ENCODE data around the gene LEPR.
A peak's percentile ranks its signal among the peaks of the same experiment; 100 is the strongest.
"Not testable (repeated sequence)": the region's sequence is repeated elsewhere in the genome, so short reads cannot be mapped to it uniquely, and the experiment has no call there.

The LEPR gene, protein sequence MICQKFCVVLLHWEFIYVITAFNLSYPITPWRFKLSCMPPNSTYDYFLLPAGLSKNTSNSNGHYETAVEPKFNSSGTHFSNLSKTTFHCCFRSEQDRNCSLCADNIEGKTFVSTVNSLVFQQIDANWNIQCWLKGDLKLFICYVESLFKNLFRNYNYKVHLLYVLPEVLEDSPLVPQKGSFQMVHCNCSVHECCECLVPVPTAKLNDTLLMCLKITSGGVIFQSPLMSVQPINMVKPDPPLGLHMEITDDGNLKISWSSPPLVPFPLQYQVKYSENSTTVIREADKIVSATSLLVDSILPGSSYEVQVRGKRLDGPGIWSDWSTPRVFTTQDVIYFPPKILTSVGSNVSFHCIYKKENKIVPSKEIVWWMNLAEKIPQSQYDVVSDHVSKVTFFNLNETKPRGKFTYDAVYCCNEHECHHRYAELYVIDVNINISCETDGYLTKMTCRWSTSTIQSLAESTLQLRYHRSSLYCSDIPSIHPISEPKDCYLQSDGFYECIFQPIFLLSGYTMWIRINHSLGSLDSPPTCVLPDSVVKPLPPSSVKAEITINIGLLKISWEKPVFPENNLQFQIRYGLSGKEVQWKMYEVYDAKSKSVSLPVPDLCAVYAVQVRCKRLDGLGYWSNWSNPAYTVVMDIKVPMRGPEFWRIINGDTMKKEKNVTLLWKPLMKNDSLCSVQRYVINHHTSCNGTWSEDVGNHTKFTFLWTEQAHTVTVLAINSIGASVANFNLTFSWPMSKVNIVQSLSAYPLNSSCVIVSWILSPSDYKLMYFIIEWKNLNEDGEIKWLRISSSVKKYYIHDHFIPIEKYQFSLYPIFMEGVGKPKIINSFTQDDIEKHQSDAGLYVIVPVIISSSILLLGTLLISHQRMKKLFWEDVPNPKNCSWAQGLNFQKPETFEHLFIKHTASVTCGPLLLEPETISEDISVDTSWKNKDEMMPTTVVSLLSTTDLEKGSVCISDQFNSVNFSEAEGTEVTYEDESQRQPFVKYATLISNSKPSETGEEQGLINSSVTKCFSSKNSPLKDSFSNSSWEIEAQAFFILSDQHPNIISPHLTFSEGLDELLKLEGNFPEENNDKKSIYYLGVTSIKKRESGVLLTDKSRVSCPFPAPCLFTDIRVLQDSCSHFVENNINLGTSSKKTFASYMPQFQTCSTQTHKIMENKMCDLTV

DNA sequence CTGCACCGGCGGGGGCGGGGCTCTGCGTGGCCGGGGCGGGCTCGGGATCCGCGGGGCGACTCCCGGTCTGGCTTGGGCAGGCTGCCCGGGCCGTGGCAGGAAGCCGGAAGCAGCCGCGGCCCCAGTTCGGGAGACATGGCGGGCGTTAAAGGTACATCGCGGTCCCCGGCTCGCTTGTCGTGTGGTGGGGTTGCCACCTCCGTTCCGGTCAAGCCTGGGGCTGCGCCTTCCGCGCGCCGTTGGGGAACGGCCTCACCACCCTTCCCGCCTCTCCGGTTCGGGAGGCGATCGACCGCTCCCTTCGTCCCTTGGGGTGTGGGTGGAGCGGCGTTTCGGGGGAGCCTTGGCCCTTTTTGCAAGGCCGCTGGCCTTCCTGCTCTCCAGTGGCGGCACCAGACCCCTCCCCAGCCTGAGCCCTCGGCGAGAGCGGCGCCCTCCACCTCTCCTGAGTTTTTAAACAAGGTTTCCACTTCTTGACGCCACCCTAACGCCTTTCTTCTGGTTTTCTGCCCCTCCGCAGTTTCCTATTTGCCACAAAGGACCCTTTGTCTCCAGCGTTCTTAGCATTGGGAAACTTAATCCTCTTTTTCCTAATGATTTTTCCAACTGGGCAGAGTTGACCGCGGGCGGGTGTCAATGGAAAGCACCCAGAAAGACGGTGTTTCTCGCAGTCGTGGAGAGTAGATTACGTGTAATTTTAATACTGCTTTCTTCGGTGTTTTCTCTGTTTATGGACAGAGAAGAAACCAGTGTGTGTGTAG, at the start of gene LEPR, which contains the start of gene LEPROT:
TSS of gene LEPR (plus strand) at position 79 of the 761 bp plus-strand sequence. CDS start 144,898 bp downstream, outside the sequence.
TSS of gene LEPROT (plus strand) at position 79 of the 761 bp plus-strand sequence. CDS start at position 136, 57 bp downstream.
- Mint-ChIP-seq H3K36me3 (ENCODE audit: low read depth) (peaks cover 13% of the 10 kb centered on the region), H3K27ac (peak within 1 kb of the TSS; percentile 86)

DNA sequence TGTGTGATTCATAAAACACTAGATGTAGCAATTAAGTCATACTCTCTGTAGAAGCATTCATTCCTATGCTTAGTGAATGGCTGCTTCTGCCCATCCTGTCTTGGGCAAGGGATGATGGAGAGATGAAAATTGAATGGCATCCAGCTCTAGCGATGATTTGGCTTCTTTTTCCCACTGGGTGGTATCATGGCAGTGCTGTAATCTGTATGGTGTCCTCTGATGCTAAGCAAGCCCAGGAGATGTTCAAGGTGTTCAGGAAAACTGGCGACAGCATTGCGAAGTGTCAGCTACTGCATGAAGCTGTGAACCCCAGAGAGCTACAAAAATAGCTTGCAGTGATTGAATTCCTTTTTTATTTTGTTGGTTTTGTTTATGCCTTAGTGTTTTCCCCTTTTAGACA, 48.9 kb upstream of the LEPR start:
- H3K27me3 Mint-ChIP-seq (ENCODE audit: low read depth): no peaks in the 10 kb centered on the region
- no peak overlapping the region for H3K27ac Mint-ChIP-seq
- H3K4me1 Mint-ChIP-seq (ENCODE audit: low read depth): peaks cover 2% of the 10 kb centered on the region
- no peaks in the 10 kb centered on the region for H3K9me3 Mint-ChIP-seq
- H3K36me3 Mint-ChIP-seq (ENCODE audit: low read depth): peaks cover 7% of the 10 kb centered on the region
- H3K4me3 Mint-ChIP-seq: no peak overlapping the region

More for the DNA sequence above, at the start of gene LEPR, which contains the start of gene LEPROT:
- Mint-ChIP-seq H3K4me3 (no peak within 1 kb of the TSS), H3K4me1 (ENCODE audit: low read depth) (peaks cover 29% of the 10 kb centered on the region), H3K9me3 (no peaks in the 10 kb centered on the region), H3K27me3 (ENCODE audit: low read depth) (peaks cover 6% of the 10 kb centered on the region)

DNA sequence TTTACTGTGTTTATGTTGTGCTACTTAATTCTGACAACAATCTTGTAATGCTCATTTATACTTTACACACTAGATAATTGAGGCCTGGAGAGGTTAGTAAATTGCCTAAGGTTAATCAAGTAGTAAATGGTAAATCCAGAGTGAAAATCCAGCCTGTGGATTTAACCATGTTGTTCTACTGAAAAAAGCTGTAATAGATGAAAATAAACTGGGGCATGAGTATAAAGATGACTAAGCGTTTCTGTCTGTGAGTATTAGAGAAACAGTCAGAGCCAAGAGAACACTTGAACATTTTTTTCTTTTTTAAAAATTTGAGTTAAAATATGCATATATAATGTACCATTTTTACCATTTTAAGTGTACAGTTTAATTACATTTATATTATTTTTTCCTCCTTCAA, 47.9 kb upstream of the LEPR start:
- Mint-ChIP-seq H3K27ac (no peak overlapping the region), H3K27me3 (ENCODE audit: low read depth) (no peaks in the 10 kb centered on the region)

DNA sequence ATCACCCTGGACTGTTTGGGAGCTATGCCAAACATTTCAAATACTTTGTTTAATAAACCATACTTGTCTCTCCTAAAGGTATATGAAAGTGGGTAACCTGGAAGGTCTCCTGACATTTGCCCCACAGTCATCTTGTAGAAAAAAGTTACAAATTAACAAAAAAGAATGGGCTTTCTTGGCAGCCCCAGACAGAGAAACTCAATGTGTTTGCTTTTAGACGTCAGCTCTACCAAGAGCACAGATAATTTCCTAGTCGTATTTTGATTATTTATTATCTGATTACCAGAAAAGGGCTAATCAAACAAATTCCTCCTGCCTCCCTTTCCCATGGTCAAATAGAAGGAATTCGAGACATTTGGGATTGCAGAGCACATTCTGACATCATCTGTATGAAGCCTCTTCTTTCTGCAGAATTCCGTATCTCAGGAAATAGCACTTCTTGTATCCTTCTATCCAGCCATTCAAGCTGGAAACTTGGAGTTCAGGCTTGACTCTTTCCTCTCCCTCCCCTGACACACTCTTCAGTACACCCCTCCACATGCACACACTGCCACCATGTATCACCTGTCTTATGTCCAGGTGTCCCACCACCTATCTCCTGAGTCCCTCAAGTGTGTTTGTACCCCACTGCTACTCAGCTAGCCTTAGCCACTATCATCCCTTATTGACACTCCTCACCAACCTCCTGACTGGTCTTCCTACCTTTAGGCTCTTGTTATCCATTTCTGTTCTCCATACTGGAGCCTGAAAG, 42.8 kb upstream of the LEPR start:
- H3K9me3 Mint-ChIP-seq: peaks cover 7% of the 10 kb centered on the region
- no peak overlapping the region for H3K4me3 Mint-ChIP-seq
- H3K27ac Mint-ChIP-seq: no peak overlapping the region
- peaks cover 20% of the 10 kb centered on the region for H3K36me3 Mint-ChIP-seq (ENCODE audit: low read depth)
- peaks cover 5% of the 10 kb centered on the region for H3K27me3 Mint-ChIP-seq (ENCODE audit: low read depth)
- peaks cover 3% of the 10 kb centered on the region for H3K4me1 Mint-ChIP-seq (ENCODE audit: low read depth)

More for the DNA sequence above, 47.9 kb upstream of the LEPR start:
- Mint-ChIP-seq H3K9me3 (no peaks in the 10 kb centered on the region), H3K36me3 (ENCODE audit: low read depth) (peaks cover 7% of the 10 kb centered on the region), H3K4me3 (no peak overlapping the region), H3K4me1 (ENCODE audit: low read depth) (peaks cover 2% of the 10 kb centered on the region)

DNA sequence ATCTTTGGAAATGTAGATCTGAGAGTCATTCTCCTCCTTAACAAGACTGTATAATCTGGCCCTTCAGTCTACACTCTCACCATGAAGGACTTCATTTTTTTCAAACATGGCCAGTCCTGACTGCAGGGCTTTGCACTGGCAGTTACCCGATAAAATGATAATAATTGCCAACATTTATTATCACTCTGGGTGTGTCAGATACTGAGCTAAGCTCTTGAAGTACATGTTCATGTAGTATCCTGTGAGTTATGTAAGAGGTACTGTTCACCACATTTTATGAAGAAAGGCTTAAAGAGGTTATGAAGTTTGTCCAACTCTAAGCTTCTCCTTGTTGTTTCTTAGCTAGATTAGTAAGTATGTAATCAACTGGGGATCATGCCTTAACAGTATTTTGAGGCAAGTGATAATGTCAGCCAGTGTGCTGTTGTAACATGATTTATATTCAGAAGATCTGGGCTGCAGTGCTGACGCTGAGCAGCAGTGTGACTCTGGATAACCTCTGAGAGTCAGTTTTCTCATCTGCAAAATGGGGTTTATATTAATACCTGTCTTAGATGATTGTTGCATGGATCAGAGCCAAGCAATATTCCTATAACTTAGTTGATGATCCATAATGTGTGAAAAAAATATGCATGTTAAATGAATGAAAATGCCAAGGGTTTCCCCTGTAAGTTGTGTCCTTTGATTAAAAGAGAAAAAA, 42.1 kb upstream of the LEPR start:
- Mint-ChIP-seq H3K9me3 (peaks cover 9% of the 10 kb centered on the region), H3K36me3 (ENCODE audit: low read depth) (peaks cover 21% of the 10 kb centered on the region)

DNA sequence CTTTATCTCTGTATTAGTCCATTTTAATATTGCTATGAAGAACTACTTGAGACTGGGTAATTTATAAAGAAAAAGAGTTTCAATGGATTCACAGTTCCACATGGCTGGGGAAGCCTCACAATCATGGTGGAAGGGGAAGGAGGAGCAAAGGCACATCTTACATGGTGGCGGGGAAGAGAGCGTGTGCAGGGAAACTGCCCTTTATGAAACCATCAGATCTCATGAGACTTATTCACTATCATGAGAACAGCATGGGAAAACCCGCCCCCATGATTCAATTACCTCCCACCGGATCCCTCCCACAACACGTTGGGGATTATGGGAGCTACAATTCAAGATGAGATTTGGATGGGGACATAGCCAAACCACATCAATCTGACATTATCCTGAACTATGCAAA, 36.0 kb upstream of the LEPR start:
- Mint-ChIP-seq H3K4me1 (ENCODE audit: low read depth) (peaks cover 11% of the 10 kb centered on the region), H3K9me3 (peaks cover 16% of the 10 kb centered on the region), H3K36me3 (ENCODE audit: low read depth) (peaks cover 34% of the 10 kb centered on the region)
- not testable (repeated sequence) for H3K27ac Mint-ChIP-seq; H3K4me3 Mint-ChIP-seq; H3K27me3 Mint-ChIP-seq (ENCODE audit: low read depth)

More for the DNA sequence above, 42.1 kb upstream of the LEPR start:
- Mint-ChIP-seq H3K4me3 (no peak overlapping the region), H3K27ac (no peak overlapping the region), H3K4me1 (ENCODE audit: low read depth) (peaks cover 3% of the 10 kb centered on the region), H3K27me3 (ENCODE audit: low read depth) (peaks cover 7% of the 10 kb centered on the region)

DNA sequence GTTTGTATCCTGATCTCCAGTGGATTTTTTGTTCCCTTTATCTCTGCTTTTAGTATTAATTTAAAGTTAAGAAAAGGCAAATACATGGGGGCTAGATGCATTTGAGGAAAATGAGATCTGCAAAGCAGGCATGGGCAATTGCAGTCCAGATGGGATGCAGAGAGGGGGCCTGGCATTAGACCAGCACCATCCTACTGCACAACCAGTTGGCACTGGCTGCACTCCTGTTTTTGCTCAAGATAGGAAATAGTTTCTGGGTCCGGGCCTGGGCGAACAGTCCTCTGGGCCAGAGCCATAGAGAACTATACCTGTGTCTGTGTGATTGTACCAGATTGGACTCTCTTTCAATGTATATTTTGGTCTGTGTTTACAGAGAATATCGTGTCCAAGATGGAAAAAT, 34.0 kb upstream of the LEPR start:
- Mint-ChIP-seq H3K4me3 (no peak overlapping the region), H3K4me1 (ENCODE audit: low read depth) (peaks cover 23% of the 10 kb centered on the region), H3K36me3 (ENCODE audit: low read depth) (peaks cover 34% of the 10 kb centered on the region), H3K9me3 (peaks cover 11% of the 10 kb centered on the region), H3K27me3 (ENCODE audit: low read depth) (peaks cover 7% of the 10 kb centered on the region), H3K27ac (no peak overlapping the region)

DNA sequence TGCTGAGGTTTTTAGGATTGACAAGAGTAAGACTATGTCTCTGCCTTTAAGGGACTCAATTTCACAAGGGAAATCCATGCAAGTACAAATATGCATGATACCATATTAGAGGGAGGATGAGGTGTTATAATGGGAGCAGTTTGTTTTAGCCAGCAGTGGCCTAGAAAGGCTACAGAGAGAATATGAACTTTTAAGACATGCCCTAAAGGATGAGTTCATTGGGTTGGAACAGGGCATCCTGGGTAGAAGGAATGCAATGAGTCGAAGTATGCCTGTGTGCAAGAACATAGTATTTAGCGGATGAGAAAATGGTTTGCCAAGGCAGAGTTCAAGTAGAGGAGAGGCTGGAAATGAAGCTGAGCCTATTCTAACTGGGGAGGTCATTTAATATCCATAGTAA, 32.6 kb upstream of the LEPR start:
- Mint-ChIP-seq H3K36me3 (ENCODE audit: low read depth) (peaks cover 31% of the 10 kb centered on the region), H3K27me3 (ENCODE audit: low read depth) (peaks cover under 1% of the 10 kb centered on the region), H3K4me1 (ENCODE audit: low read depth) (peaks cover 31% of the 10 kb centered on the region), H3K27ac (no peak overlapping the region), H3K4me3 (no peak overlapping the region), H3K9me3 (peaks cover 8% of the 10 kb centered on the region)

DNA sequence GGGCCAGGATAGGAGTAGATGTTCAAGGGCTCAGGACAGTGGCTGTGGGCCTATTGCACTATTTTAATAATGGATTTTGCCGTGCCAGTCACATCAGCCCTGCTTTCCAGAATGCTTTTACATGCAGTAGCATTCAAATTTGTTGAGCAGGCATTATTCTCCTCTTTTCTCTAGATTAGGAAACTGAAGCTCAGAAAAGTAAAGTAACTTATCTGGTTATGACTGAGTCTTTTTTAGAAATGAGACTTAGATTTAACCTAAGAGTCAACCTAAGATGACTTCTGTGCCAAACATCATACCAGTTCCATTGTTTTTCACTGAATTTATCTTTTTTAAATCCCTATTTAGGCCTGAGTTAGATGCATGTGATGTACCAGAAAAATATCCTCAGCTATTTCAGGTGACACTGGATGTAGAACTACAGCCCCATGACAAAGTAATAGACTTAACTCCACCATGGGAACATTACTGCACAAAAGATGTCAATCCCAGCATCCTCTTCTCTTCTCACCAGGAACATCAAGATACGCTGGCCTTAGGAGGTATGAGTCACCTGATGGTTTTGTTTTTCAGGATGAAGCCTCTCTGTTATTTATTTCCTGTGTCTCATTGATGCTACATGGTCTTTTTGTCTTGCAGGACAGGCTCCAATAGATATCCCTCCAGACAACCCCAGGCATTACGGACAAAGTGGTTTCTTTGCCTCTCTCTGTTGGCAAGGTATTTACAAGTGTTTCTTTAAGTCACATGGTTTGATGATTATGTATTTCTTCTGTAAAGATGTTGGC, 31.4 kb upstream of the LEPR start:
- H3K4me1 Mint-ChIP-seq (ENCODE audit: low read depth): peaks cover 40% of the 10 kb centered on the region
- H3K36me3 Mint-ChIP-seq (ENCODE audit: low read depth): peaks cover 30% of the 10 kb centered on the region
- H3K4me3 Mint-ChIP-seq: no peak overlapping the region
- peak overlapping the region; percentile 22 for H3K27ac Mint-ChIP-seq
- H3K27me3 Mint-ChIP-seq (ENCODE audit: low read depth): no peaks in the 10 kb centered on the region
- peaks cover 4% of the 10 kb centered on the region for H3K9me3 Mint-ChIP-seq

DNA sequence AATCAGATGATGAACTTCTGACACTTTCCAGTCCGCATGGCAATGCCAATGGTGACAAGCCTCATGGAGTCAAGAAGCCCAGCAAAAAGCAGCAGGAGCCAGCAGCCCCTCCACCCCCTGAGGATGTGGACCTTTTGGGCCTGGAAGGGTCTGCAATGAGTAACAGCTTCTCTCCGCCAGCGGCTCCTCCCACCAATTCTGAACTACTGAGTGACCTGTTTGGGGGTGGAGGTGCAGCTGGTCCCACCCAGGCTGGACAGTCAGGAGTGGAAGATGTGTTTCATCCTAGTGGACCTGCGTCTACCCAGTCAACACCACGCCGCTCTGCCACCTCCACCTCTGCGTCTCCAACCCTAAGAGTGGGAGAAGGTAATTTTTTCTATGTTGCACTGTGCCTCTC, 28.0 kb upstream of the LEPR start:
- Mint-ChIP-seq H3K4me3 (no peak overlapping the region), H3K27ac (peak overlapping the region; percentile 76), H3K36me3 (ENCODE audit: low read depth) (peaks cover 27% of the 10 kb centered on the region), H3K4me1 (ENCODE audit: low read depth) (peaks cover 71% of the 10 kb centered on the region), H3K27me3 (ENCODE audit: low read depth) (no peaks in the 10 kb centered on the region), H3K9me3 (no peaks in the 10 kb centered on the region)

DNA sequence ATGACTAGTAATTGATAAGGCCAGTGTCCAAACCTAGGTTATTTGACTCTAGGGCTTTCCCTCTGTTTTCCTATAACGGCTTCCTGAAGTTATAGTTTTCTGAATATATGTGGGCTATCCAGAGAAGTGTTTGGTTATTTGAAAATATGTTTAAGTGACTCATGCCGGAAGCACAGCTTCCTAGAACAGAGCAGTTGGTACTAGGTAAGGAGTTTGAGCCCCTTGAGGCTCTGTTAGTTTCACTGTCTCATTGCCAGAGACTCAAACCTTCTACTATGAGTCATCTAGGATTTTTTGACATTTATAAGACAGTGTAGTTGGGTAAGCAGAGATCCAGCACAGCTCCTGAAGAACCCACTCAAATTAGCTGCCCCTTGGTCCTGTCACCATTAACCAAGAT, 27.1 kb upstream of the LEPR start:
- peak overlapping the region; percentile 45 for H3K4me3 Mint-ChIP-seq
- peaks cover 29% of the 10 kb centered on the region for H3K36me3 Mint-ChIP-seq (ENCODE audit: low read depth)
- peak overlapping the region; percentile 70 for H3K27ac Mint-ChIP-seq
- no peaks in the 10 kb centered on the region for H3K9me3 Mint-ChIP-seq
- H3K27me3 Mint-ChIP-seq (ENCODE audit: low read depth): no peaks in the 10 kb centered on the region
- H3K4me1 Mint-ChIP-seq (ENCODE audit: low read depth): peaks cover 80% of the 10 kb centered on the region

DNA sequence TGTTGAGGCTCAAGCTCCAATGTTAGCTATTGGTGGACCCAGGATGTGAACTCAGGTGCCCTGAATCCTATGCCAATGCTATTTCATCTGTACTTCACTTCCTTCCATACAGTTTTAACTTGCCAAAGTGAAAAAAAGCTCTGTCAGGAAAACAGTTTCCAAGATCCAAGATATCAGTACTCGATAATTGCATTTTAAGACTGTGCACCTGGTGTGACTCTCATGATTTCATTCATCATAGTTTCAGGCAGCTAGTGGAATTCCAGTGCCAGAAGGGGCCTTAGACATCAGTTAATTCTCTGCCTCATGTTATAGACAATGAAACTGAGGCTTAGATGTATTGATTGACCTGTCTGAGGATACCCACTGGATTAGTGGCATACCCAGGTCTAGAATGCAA, 26.5 kb upstream of the LEPR start:
- Mint-ChIP-seq H3K9me3 (no peaks in the 10 kb centered on the region), H3K27me3 (ENCODE audit: low read depth) (no peaks in the 10 kb centered on the region), H3K4me1 (ENCODE audit: low read depth) (peaks cover 80% of the 10 kb centered on the region), H3K36me3 (ENCODE audit: low read depth) (peaks cover 30% of the 10 kb centered on the region), H3K4me3 (no peak overlapping the region), H3K27ac (peak overlapping the region; percentile 70)

Measured in T-helper 1 cell treated with Interleukin-12 subunit alpha and Interleukin-12 subunit beta and Interleukin-4 antibody, amounts not matched to agents 30 μg/mL and 1 μg/mL, for 36 hours (primary cell).